AG04450 (cell line): ENCODE results near the gene FHIT. TPM values are rescaled to one million over a fixed set of nuclear protein-coding genes. Genes with fewer than 3 reads are reported as not detected.
"Not testable (repeated sequence)": the region's sequence is repeated elsewhere in the genome, so short reads cannot be mapped to it uniquely, and the experiment has no call there.

Experiments
- CTCF ChIA-PET: fragments of 300-600, 350-600 bp; formaldehyde crosslinking; extraction: SDS; loops from one replicate; lab custom pipeline; 2022; ENCODE audit warnings: antibody characterized with exemption, inconsistent platforms; lab: Charles Lee
- POLR2A ChIA-PET: fragments of 350-600 bp; formaldehyde crosslinking; extraction: SDS; loops from one replicate; lab custom pipeline; 2021; ENCODE audit warnings: antibody characterized with exemption, inconsistent platforms; lab: Yijun Ruan, JAX
- DNase-seq: peaks from one replicate; pipeline ENCODE4 v3.0.0-alpha.2; 2011; ENCODE audit warnings: low read depth, low spot score
- H3K27ac ChIP-seq: one replicate; pipeline ENCODE4 v1.5.1; 2012; ENCODE audit warnings: low read depth, low read length, control low read depth
- H3K27me3 ChIP-seq: one replicate; pipeline ENCODE4 v1.6.0; 2012; ENCODE audit warnings: low read length; ENCODE audit not compliant: control insufficient read depth, insufficient read depth
- H3K4me3 ChIP-seq: 2 replicates; pipeline ENCODE4 v1.5.1; 2011; ENCODE audit warnings: mild to moderate bottlenecking, low read depth, low read length, control low read depth
- H3K9me3 ChIP-seq: 2 replicates; pipeline ENCODE4 v1.5.1; 2012; ENCODE audit warnings: low read length; ENCODE audit not compliant: control insufficient read depth, insufficient read depth
- CTCF ChIP-seq: IDR thresholded peaks from 2 replicates; pipeline ENCODE4 v1.5.1; 2011; ENCODE audit warnings: low read depth, low read length, control low read depth, inconsistent platforms
- polyA plus RNA-seq: library from polyadenylated mRNA; depleted of rRNA; stranded (reverse); fragments of >200 nt; gene quantifications from 2 replicates; pipeline ENCODE4 v1.2.3, GENCODE V29; 2011

Gene FHIT
- polyA plus RNA-seq, 1 experiment: 0.17 TPM

GRCh38 chr3:60675424-60675823 is 575.8 kb downstream of the FHIT start:
- H3K4me3 ChIP-seq: no peak overlapping the region
- no peak for TF ChIP-seq CTCF
- H3K9me3 ChIP-seq: no peaks in the 10 kb centered on the region
- no peak for DNase-seq
- no peaks in the 10 kb centered on the region for H3K27me3 ChIP-seq
- no peak overlapping the region for H3K27ac ChIP-seq
- POLR2A ChIA-PET: no interaction called here
- CTCF ChIA-PET: no interaction called here

DNA sequence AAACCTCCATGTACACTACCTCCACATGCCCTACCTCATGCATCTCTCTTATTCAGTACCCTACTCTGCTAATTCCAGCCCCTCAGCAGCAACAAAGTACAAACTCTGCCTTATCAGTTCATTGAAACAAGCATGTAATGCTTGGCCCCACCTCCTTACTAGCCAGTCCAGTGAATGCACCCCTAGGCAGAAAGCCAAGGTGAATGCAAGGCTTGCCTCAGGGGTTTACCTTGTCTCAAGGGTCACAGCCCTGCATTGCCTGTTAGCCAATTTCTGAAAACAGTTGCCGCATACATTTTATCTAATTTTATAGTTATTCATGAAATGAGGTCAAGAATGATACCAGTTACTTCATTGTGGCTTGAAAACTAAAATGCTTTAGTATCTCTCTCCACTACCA is 576.4 kb downstream of the FHIT start:
- Histone ChIP-seq H3K9me3 (no peaks in the 10 kb centered on the region), H3K27me3 (no peaks in the 10 kb centered on the region), H3K27ac (no peak overlapping the region), H3K4me3 (no peak overlapping the region)
- no peak for TF ChIP-seq CTCF
- ChIA-PET CTCF (no interaction called here), POLR2A (no interaction called here)
- DNase-seq: no peak

GRCh38 chr3:60673123-60673522 is 578.1 kb downstream of the FHIT start:
- H3K4me3 ChIP-seq: no peak overlapping the region
- H3K27me3 ChIP-seq: no peaks in the 10 kb centered on the region
- ChIA-PET POLR2A (no interaction called here), CTCF (no interaction called here)
- no peaks in the 10 kb centered on the region for H3K9me3 ChIP-seq
- no peak for DNase-seq
- TF ChIP-seq CTCF: no peak
- no peak overlapping the region for H3K27ac ChIP-seq

GRCh38 chr3:60672337-60672736 is 578.9 kb downstream of the FHIT start:
- POLR2A ChIA-PET, H3K27ac ChIP-seq, H3K9me3 ChIP-seq, DNase-seq, H3K4me3 ChIP-seq, H3K27me3 ChIP-seq, CTCF ChIA-PET: not testable (repeated sequence)

GRCh38 chr3:60669636-60670035 is 581.6 kb downstream of the FHIT start:
- Histone ChIP-seq H3K27me3 (no peaks in the 10 kb centered on the region), H3K4me3 (no peak overlapping the region), H3K9me3 (no peaks in the 10 kb centered on the region), H3K27ac (no peak overlapping the region)
- ChIA-PET POLR2A (interaction anchor here (0.6 kb wide), 1 partner anchor 18 kb away, joined by 3 read pairs; no protein-coding TSS in a partner anchor), CTCF (interaction anchor here (1.0 kb wide), 1 partner anchor 73 kb away, joined by 3 read pairs; no protein-coding TSS in a partner anchor)
- no peak for TF ChIP-seq CTCF
- no peak for DNase-seq

GRCh38 chr3:60660026-60660425 is 591.2 kb downstream of the FHIT start:
- ChIA-PET CTCF (no interaction called here), POLR2A (no interaction called here)
- Histone ChIP-seq H3K9me3 (no peaks in the 10 kb centered on the region), H3K27ac (no peak overlapping the region), H3K27me3 (no peaks in the 10 kb centered on the region), H3K4me3 (no peak overlapping the region)
- DNase-seq: no peak
- no peak for TF ChIP-seq CTCF
